Prostate gland (tissue), 2 donors: ENCODE results near the gene CHST8.

Experiments
- CTCF ChIP-seq, 4 experiments: fragments of 200-600 bp in 2 of 4; fragments of 450-650 bp in 2 of 4; sonication (generic) in 2 of 4; IDR thresholded peaks; 1 replicate in 3 of 4; 2 replicates in 1 of 4; pipeline ENCODE4 v1.5.1; 2016 to 2019; ENCODE audit warnings: antibody characterized with exemption in 4 of 4, mild to moderate bottlenecking in 2 of 4, moderate library complexity in 2 of 4
- POLR2A ChIP-seq: fragments of 450-650 bp; IDR thresholded peaks from one replicate; pipeline ENCODE4 v1.6.1; 2016; ENCODE audit warnings: antibody characterized with exemption, mild to moderate bottlenecking

GRCh38 chr19:33715462-33715861 is 93.7 kb downstream of the CHST8 start:
- TF ChIP-seq POLR2A (no peak), CTCF (IDR thresholded peaks at IDR 0.05) (no peak)
